ENCODE measurements around the gene MRPL37. TPM values are rescaled to one million over a fixed set of nuclear protein-coding genes. Genes with fewer than 3 reads are reported as not detected.
A peak's percentile ranks its signal among the peaks of the same experiment; 100 is the strongest.

Gene MRPL37
- total and polyA plus RNA-seq, 7 donors = 68.9 to 109 (median 100) TPM

- no peak overlapping the region for H3K27ac ChIP-seq
- intact Hi-C loops (cut with DNase I) = no loop called here
- H3K4me1 ChIP-seq = peaks cover 4% of the 10 kb centered on the region
- H3K9me3 ChIP-seq = no peaks in the 10 kb centered on the region
- DNase-seq (peak in 1 of 2 donors; percentile 38), ATAC-seq (no peak)
- no peak for TF ChIP-seq CTCF (IDR thresholded peaks at IDR 0.05)
- H3K27me3 ChIP-seq (ENCODE audit: insufficient read depth in 3 of 3, low read length in 2 of 3) = no peaks in the 10 kb centered on the region
- 81 to 83% (median 83%) methylated on average over 9 to 11 of the region's 11 CpGs for WGBS, 3 donors
- H3K36me3 ChIP-seq (ENCODE audit: insufficient read depth in 1 of 2, low read depth in 1 of 2) = peaks cover 0 to 26% of the 10 kb centered on the region in 2 donors
- H3K4me3 ChIP-seq = no peak overlapping the region
Measured at GRCh38 chr1:54252371-54252936, 52.5 kb downstream of the MRPL37 start.

- 79 to 81% (median 81%) methylated on average over 5 of the region's 5 CpGs for WGBS, 3 donors
- intact Hi-C loops (cut with DNase I) = no loop called here
- no peak overlapping the region for H3K27ac ChIP-seq
- no peak overlapping the region for H3K4me3 ChIP-seq
- H3K36me3 ChIP-seq (ENCODE audit: insufficient read depth in 1 of 2, low read depth in 1 of 2) = peaks cover 0 to 17% of the 10 kb centered on the region in 2 donors
- H3K27me3 ChIP-seq (ENCODE audit: insufficient read depth in 3 of 3, low read length in 2 of 3) = no peaks in the 10 kb centered on the region
- no peaks in the 10 kb centered on the region for H3K9me3 ChIP-seq
- DNase-seq (peak; percentile 63 to 73), ATAC-seq (peak; percentile 33 to 64 (median 44))
- TF ChIP-seq CTCF (IDR thresholded peaks at IDR 0.05) = no peak
- H3K4me1 ChIP-seq = peaks cover 4% of the 10 kb centered on the region
Measured at GRCh38 chr1:54253480-54253879, 53.5 kb downstream of the MRPL37 start.

- Histone ChIP-seq H3K4me3 (no peak overlapping the region), H3K36me3 (ENCODE audit: insufficient read depth in 1 of 2, low read depth in 1 of 2) (peaks cover 0 to 13% of the 10 kb centered on the region in 2 donors), H3K4me1 (peaks cover 4% of the 10 kb centered on the region), H3K9me3 (no peaks in the 10 kb centered on the region), H3K27me3 (ENCODE audit: insufficient read depth in 3 of 3, low read length in 2 of 3) (no peaks in the 10 kb centered on the region), H3K27ac (no peak overlapping the region)
- DNase-seq = peak in 1 of 2 donors; percentile 64
- 55 to 70% (median 69%) methylated on average over 10 of the region's 10 CpGs for WGBS, 3 donors
- TF ChIP-seq CTCF (IDR thresholded peaks at IDR 0.05) = no peak
- intact Hi-C loops (cut with DNase I) = no loop called here
- ATAC-seq = no peak
Measured at GRCh38 chr1:54254055-54254454, 54.1 kb downstream of the MRPL37 start.

GRCh38 chr1:54255026-54255702 lies 55.2 kb downstream of the MRPL37 start:
- intact Hi-C loops (cut with DNase I) = no loop called here

More at GRCh38 chr1:54255026-54255702, 55.2 kb downstream of the MRPL37 start:
- H3K9me3 ChIP-seq = no peaks in the 10 kb centered on the region
- no peak for ATAC-seq
- peaks cover 8% of the 10 kb centered on the region for H3K4me1 ChIP-seq
- H3K27me3 ChIP-seq (ENCODE audit: insufficient read depth in 3 of 3, low read length in 2 of 3) = no peaks in the 10 kb centered on the region
- no peak overlapping the region for H3K27ac ChIP-seq
- no peak for TF ChIP-seq CTCF (IDR thresholded peaks at IDR 0.05)
- DNase-seq = no peak
- H3K4me3 ChIP-seq = no peak overlapping the region
- WGBS, 3 donors = 89 to 92% (median 90%) methylated on average over 9 of the region's 9 CpGs
- H3K36me3 ChIP-seq (ENCODE audit: insufficient read depth in 1 of 2, low read depth in 1 of 2) = peaks cover 0 to 13% of the 10 kb centered on the region in 2 donors

Data from psoas muscle (tissue), 8 donors.